ENCODE measurements around the gene DCDC2. TPM values are rescaled to one million over a fixed set of nuclear protein-coding genes. Genes with fewer than 3 reads are reported as not detected.

DCDC2 gene
- total and polyA plus RNA-seq, 2 donors (not counting 1 experiment from before 2014, with no cell fraction given): not detected

GRCh38 chr6:24214984-24215383 lies 142.9 kb downstream of the DCDC2 start:
- no peaks in the 10 kb centered on the region for H3K79me2 ChIP-seq (ENCODE audit: control insufficient read depth, insufficient read depth, low read length)
- ChIA-PET POLR2A (no interaction called here), CTCF (no interaction called here)
- ATAC-seq (ENCODE audit: low read depth): no peak
- Mint-ChIP-seq H3K9me3 (ENCODE audit: insufficient read depth) (no peaks in the 10 kb centered on the region), H3K27ac (no peak overlapping the region), H3K4me3 (no peak overlapping the region), H3K4me1 (no peaks in the 10 kb centered on the region), H3K27me3 (peaks cover 17% of the 10 kb centered on the region)
- H3K36me3 ChIP-seq (replicated peaks in 1 of 2; ENCODE audit: control extremely low read depth in 1 of 2, control insufficient read depth in 1 of 2, extremely low read depth in 1 of 2, insufficient read depth in 2 of 2, low read length in 1 of 2): no peaks in the 10 kb centered on the region
- H3K9ac ChIP-seq (ENCODE audit: low read length): no peak overlapping the region
- no peak overlapping the region for H3K27ac ChIP-seq (ENCODE audit: low read length in 2 of 2)
- TF ChIP-seq, protein P1, sequence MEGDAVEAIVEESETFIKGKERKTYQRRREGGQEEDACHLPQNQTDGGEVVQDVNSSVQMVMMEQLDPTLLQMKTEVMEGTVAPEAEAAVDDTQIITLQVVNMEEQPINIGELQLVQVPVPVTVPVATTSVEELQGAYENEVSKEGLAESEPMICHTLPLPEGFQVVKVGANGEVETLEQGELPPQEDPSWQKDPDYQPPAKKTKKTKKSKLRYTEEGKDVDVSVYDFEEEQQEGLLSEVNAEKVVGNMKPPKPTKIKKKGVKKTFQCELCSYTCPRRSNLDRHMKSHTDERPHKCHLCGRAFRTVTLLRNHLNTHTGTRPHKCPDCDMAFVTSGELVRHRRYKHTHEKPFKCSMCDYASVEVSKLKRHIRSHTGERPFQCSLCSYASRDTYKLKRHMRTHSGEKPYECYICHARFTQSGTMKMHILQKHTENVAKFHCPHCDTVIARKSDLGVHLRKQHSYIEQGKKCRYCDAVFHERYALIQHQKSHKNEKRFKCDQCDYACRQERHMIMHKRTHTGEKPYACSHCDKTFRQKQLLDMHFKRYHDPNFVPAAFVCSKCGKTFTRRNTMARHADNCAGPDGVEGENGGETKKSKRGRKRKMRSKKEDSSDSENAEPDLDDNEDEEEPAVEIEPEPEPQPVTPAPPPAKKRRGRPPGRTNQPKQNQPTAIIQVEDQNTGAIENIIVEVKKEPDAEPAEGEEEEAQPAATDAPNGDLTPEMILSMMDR (IDR thresholded peaks at IDR 0.05): no peak
- TF ChIP-seq EZH2 (IDR thresholded peaks at IDR 0.05; ENCODE audit: borderline replicate concordance, insufficient read depth, low read depth, low read length, poor library complexity, severe bottlenecking): no peak
- intact Hi-C loops (cut with micrococcal nuclease): no loop called here
- no peaks in the 10 kb centered on the region for H4K20me1 ChIP-seq (ENCODE audit: control insufficient read depth, insufficient read depth, low read length, poor library complexity, severe bottlenecking)
- H3K4me2 ChIP-seq (replicated peaks; ENCODE audit: low read depth, low read length, poor library complexity, severe bottlenecking): no peak overlapping the region
- WGBS (ENCODE audit: insufficient coverage): 93% methylated on average over 5 of the region's 5 CpGs
- H2AFZ ChIP-seq (ENCODE audit: insufficient read depth, low read depth, low read length, poor library complexity, severe bottlenecking): no peak overlapping the region
- no peaks in the 10 kb centered on the region for H3K4me1 ChIP-seq (ENCODE audit: control insufficient read depth in 2 of 2, insufficient read depth in 2 of 2, low read length in 2 of 2)
- DNase-seq: no peak
- no peaks in the 10 kb centered on the region for H3K27me3 ChIP-seq (replicated peaks in 1 of 4; ENCODE audit: control extremely low read depth in 1 of 4, control insufficient read depth in 3 of 4, insufficient read depth in 4 of 4, low read length in 3 of 4)
- H3K9me3 ChIP-seq (ENCODE audit: control extremely low read depth in 1 of 3, control insufficient read depth in 2 of 3, insufficient read depth in 1 of 3, low read length in 2 of 3): no peaks in the 10 kb centered on the region
- no peak overlapping the region for H3K4me3 ChIP-seq (ENCODE audit: control extremely low read depth in 1 of 5, extremely low read depth in 1 of 5, insufficient read depth in 1 of 5, low read depth in 2 of 5, low read length in 4 of 5)

GRCh38 chr6:24207413-24207812 lies 150.4 kb downstream of the DCDC2 start:
- peaks cover 10% of the 10 kb centered on the region for H3K27me3 Mint-ChIP-seq
- CTCF ChIA-PET: interaction anchor here (1.3 kb wide), 1 partner anchor 16 kb away, joined by 3 read pairs; no protein-coding TSS in a partner anchor
- Histone ChIP-seq H3K4me2 (replicated peaks; ENCODE audit: low read depth, low read length, poor library complexity, severe bottlenecking) (no peak overlapping the region), H4K20me1 (ENCODE audit: control insufficient read depth, insufficient read depth, low read length, poor library complexity, severe bottlenecking) (no peaks in the 10 kb centered on the region), H3K79me2 (ENCODE audit: control insufficient read depth, insufficient read depth, low read length) (no peaks in the 10 kb centered on the region), H3K9me3 (ENCODE audit: control extremely low read depth in 1 of 3, control insufficient read depth in 2 of 3, insufficient read depth in 1 of 3, low read length in 2 of 3) (no peaks in the 10 kb centered on the region), H3K36me3 (replicated peaks in 1 of 2; ENCODE audit: control extremely low read depth in 1 of 2, control insufficient read depth in 1 of 2, extremely low read depth in 1 of 2, insufficient read depth in 2 of 2, low read length in 1 of 2) (no peaks in the 10 kb centered on the region), H3K27ac (ENCODE audit: low read length in 2 of 2) (no peak overlapping the region), H3K9ac (ENCODE audit: low read length) (no peak overlapping the region), H2AFZ (ENCODE audit: insufficient read depth, low read depth, low read length, poor library complexity, severe bottlenecking) (no peak overlapping the region), H3K27me3 (replicated peaks in 1 of 4; ENCODE audit: control extremely low read depth in 1 of 4, control insufficient read depth in 3 of 4, insufficient read depth in 4 of 4, low read length in 3 of 4) (no peaks in the 10 kb centered on the region), H3K4me3 (ENCODE audit: control extremely low read depth in 1 of 5, extremely low read depth in 1 of 5, insufficient read depth in 1 of 5, low read depth in 2 of 5, low read length in 4 of 5) (no peak overlapping the region), H3K4me1 (ENCODE audit: control insufficient read depth in 2 of 2, insufficient read depth in 2 of 2, low read length in 2 of 2) (no peaks in the 10 kb centered on the region)
- intact Hi-C loops (cut with micrococcal nuclease): no loop called here
- POLR2A ChIA-PET: no interaction called here
- WGBS (ENCODE audit: insufficient coverage): 86% methylated on average over 2 of the region's 4 CpGs
- H3K4me1 Mint-ChIP-seq: no peaks in the 10 kb centered on the region
- H3K9me3 Mint-ChIP-seq (ENCODE audit: insufficient read depth): no peaks in the 10 kb centered on the region
- ATAC-seq (ENCODE audit: low read depth) (no peak), DNase-seq (no peak)
- H3K4me3 Mint-ChIP-seq: no peak overlapping the region
- TF ChIP-seq, protein P1 (IDR thresholded peaks at IDR 0.05): no peak
- TF ChIP-seq EZH2 (IDR thresholded peaks at IDR 0.05; ENCODE audit: borderline replicate concordance, insufficient read depth, low read depth, low read length, poor library complexity, severe bottlenecking): no peak
- no peak overlapping the region for H3K27ac Mint-ChIP-seq
